ENCODE results near the gene ENPP7.

GRCh38 chr17:79760197-79760906 lies 29.6 kb downstream of the ENPP7 start:
- TF ChIP-seq CTCF (IDR thresholded peaks at IDR 0.05), result no peak
- no peak for TF ChIP-seq POLR2A (IDR thresholded peaks at IDR 0.05)
- TF ChIP-seq EP300 (IDR thresholded peaks at IDR 0.05), result no peak
